Liver (tissue), 9 donors: ENCODE measurements around the gene RASA3. TPM values are rescaled to one million over a fixed set of nuclear protein-coding genes. Genes with fewer than 3 reads are reported as not detected.

Experiments used
- DNase-seq: peaks from one replicate; pipeline ENCODE4 v3.0.0-alpha.2; 2017; ENCODE audit warnings: low spot score
- H3K27ac ChIP-seq, 2 donors: one replicate each; pipeline ENCODE4 v1.7.0; 2013; ENCODE audit warnings: inconsistent platforms in 2 of 2, low read length in 2 of 2, control low read depth in 1 of 2, low read depth in 1 of 2, mild to moderate bottlenecking in 1 of 2
- H3K27me3 ChIP-seq, 4 donors: one replicate each; pipeline versions ENCODE4 v1.6.1 to v1.7.0; 2013; ENCODE audit warnings: low read length in 3 of 4, inconsistent platforms in 1 of 4, mild to moderate bottlenecking in 1 of 4, moderate library complexity in 1 of 4; ENCODE audit not compliant: control insufficient read depth in 4 of 4, insufficient read depth in 4 of 4
- H3K36me3 ChIP-seq, 4 donors: one replicate each; pipeline versions ENCODE4 v1.6.1 to v1.7.0; 2013; ENCODE audit warnings: low read length in 3 of 4, mild to moderate bottlenecking in 3 of 4, low read depth in 1 of 4, moderate library complexity in 1 of 4; ENCODE audit not compliant: control insufficient read depth in 4 of 4, insufficient read depth in 3 of 4
- H3K4me1 ChIP-seq, 4 donors: one replicate each; pipeline versions ENCODE4 v1.6.1 to v1.7.0; 2013; ENCODE audit warnings: low read length in 3 of 4, mild to moderate bottlenecking in 3 of 4, moderate library complexity in 1 of 4; ENCODE audit not compliant: control insufficient read depth in 4 of 4, insufficient read depth in 4 of 4
- H3K4me3 ChIP-seq, 3 donors: one replicate each; pipeline versions ENCODE4 v1.6.1 to v1.7.0; 2013; ENCODE audit warnings: low read length in 3 of 3, control low read depth in 1 of 3, low read depth in 1 of 3, mild to moderate bottlenecking in 1 of 3
- H3K9ac ChIP-seq, 2 donors: one replicate each; pipeline ENCODE4 v1.7.0; 2013; ENCODE audit warnings: low read length in 2 of 2, mild to moderate bottlenecking in 2 of 2, moderate library complexity in 2 of 2, control low read depth in 1 of 2, low read depth in 1 of 2
- H3K9me3 ChIP-seq, 4 donors: one replicate each; pipeline versions ENCODE4 v1.6.1 to v1.7.0; 2013; ENCODE audit warnings: low read length in 3 of 4; ENCODE audit not compliant: control insufficient read depth in 4 of 4
- EGR1 ChIP-seq, 2 donors: IDR thresholded peaks; 2 replicates each; pipeline ENCODE4 v1.6.1; 2016 to 2018; ENCODE audit warnings: antibody characterized with exemption in 2 of 2, low read depth in 2 of 2
- FOXA1 ChIP-seq: IDR thresholded peaks from 2 replicates; pipeline ENCODE4 v1.6.1; 2016; ENCODE audit warnings: antibody characterized with exemption
- GABPA ChIP-seq, 2 donors: IDR thresholded peaks in 1 of 2; conservative IDR thresholded peaks in 1 of 2; 2 replicates each; pipeline ENCODE4 v1.6.1; 2016; ENCODE audit warnings: antibody characterized with exemption in 2 of 2, mild to moderate bottlenecking in 1 of 2, moderate library complexity in 1 of 2
- HNF4A ChIP-seq, 2 donors: conservative IDR thresholded peaks; 2 replicates each; pipeline ENCODE4 v1.6.1; 2016; ENCODE audit warnings: antibody characterized with exemption in 2 of 2, mild to moderate bottlenecking in 2 of 2
- HNF4G ChIP-seq: IDR thresholded peaks from 2 replicates; pipeline ENCODE4 v1.6.1; 2016; ENCODE audit warnings: antibody characterized with exemption
- JUND ChIP-seq, 2 donors: IDR thresholded peaks; 2 replicates each; pipeline ENCODE4 v1.6.1; 2016; ENCODE audit warnings: antibody characterized with exemption in 2 of 2
- NR2F2 ChIP-seq: IDR thresholded peaks from 2 replicates; pipeline ENCODE4 v1.6.1; 2016; ENCODE audit warnings: antibody characterized with exemption
- RAD21 ChIP-seq, 2 donors: IDR thresholded peaks; 2 replicates each; pipeline ENCODE4 v1.6.1; 2016; ENCODE audit warnings: antibody characterized with exemption in 2 of 2, mild to moderate bottlenecking in 2 of 2
- RXRA ChIP-seq, 2 donors: IDR thresholded peaks; 2 replicates each; pipeline ENCODE4 v1.6.1; 2017 to 2018; ENCODE audit warnings: antibody characterized with exemption in 2 of 2, mild to moderate bottlenecking in 1 of 2
- SP1 ChIP-seq: IDR thresholded peaks from 2 replicates; pipeline ENCODE4 v1.6.1; 2018; ENCODE audit warnings: antibody characterized with exemption, mild to moderate bottlenecking
- TAF1 ChIP-seq: conservative IDR thresholded peaks from 2 replicates; pipeline ENCODE4 v1.6.1; 2016; ENCODE audit warnings: antibody characterized with exemption, mild to moderate bottlenecking
- WGBS: extraction: QIAGEN DNeasy Blood & Tissue Kit; methylation state at CpG from one replicate; pipeline ENCODE4 v1.1.7; 2013; 5-methylcytosine and 5-hydroxymethylcytosine counted together
- polyA plus RNA-seq, 2 donors: library from polyadenylated mRNA; stranded (reverse) in 1 of 2; unstranded in 1 of 2; fragments of 200-250 nt in 1 of 2; fragments of >200 nt in 1 of 2; fragmentation: Nextera tagmentation in 1 of 2; extraction: Ambion mirVana in 1 of 2; gene quantifications; one replicate each; pipeline versions ENCODE4 v1.2.1 to v1.2.3, GENCODE V29; 2013 to 2015
- total RNA-seq, 2 donors: library from RNA; depleted of rRNA; stranded (reverse); fragments of >200 nt; gene quantifications; one replicate each; pipeline ENCODE4 v1.2.3, GENCODE V29; 2014
- TF ChIP-seq, protein P1 (sequence below): IDR thresholded peaks from 2 replicates; pipeline ENCODE4 v1.6.1; 2016; ENCODE audit warnings: antibody characterized with exemption
- TF ChIP-seq, protein P2 (sequence below): IDR thresholded peaks from 2 replicates; pipeline ENCODE4 v1.6.1; 2016; ENCODE audit warnings: antibody characterized with exemption
- TF ChIP-seq, protein P3 (sequence below): IDR thresholded peaks from 2 replicates; pipeline ENCODE4 v1.6.1; 2016; ENCODE audit warnings: antibody characterized with exemption, mild to moderate bottlenecking
- TF ChIP-seq, protein P4 (sequence below): fragments of 150-350 bp; IDR thresholded peaks from 2 replicates; pipeline ENCODE4 v1.5.1; 2017; ENCODE audit warnings: improper control_type of control experiment, low read depth, low read length; ENCODE audit not compliant: missing input control
- donor health status: healthy.
- donor health status: healthy.
- donor health status: healthy.
- donor health status: healthy.
- donor health status: healthy.

Gene RASA3
- total and polyA plus RNA-seq, 4 donors, result 0.64 to 5.9 (median 3.8) TPM

DNA sequence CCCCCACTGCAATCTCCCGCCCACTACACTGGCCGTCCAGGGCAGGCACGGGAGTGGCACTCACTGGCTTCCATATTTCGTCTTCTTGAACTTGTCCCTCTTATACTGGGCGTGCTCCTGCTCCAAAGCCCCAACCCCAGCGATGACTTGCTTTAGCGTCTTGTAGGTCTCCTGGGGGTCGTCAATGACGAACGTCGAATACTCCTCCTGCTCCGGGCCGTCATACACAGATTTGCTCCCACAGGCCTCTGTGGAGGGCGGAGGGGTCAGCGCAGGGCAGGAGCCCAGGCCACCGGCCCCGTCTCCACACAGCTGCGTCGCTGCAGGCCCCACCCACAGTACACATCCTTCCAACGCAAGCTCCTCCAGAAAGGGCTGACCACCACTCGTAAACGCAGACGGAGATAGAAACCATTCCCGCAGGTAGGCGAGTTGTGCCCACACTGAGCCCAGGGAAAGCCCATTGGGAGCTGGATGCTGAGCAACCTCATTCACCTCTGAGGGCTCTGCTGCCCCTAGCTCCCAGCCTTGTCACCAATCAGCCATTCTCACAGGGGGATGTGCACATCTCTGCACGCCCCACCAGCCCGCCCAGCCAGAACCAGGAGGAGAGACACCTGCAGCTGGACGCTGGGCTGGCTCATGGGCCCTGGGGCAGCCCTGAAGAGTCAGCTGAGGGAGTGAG is 150.7 kb downstream of the RASA3 start:
- no peak overlapping the region for H3K27ac ChIP-seq
- no peaks in the 10 kb centered on the region for H3K4me1 ChIP-seq
- WGBS, result 92% methylated on average over 28 of the region's 28 CpGs
- peaks cover 0 to 5% (median 0%) of the 10 kb centered on the region in 4 donors for H3K36me3 ChIP-seq
- H3K9me3 ChIP-seq, result no peaks in the 10 kb centered on the region
- H3K4me3 ChIP-seq, result no peak overlapping the region
- H3K9ac ChIP-seq, result no peak overlapping the region
- no peaks in the 10 kb centered on the region for H3K27me3 ChIP-seq
- TF ChIP-seq SP1 (no peak), HNF4G (no peak), NR2F2 (no peak), HNF4A (conservative IDR thresholded peaks at IDR 0.05) (no peak)
- DNase-seq, result no peak

DNA sequence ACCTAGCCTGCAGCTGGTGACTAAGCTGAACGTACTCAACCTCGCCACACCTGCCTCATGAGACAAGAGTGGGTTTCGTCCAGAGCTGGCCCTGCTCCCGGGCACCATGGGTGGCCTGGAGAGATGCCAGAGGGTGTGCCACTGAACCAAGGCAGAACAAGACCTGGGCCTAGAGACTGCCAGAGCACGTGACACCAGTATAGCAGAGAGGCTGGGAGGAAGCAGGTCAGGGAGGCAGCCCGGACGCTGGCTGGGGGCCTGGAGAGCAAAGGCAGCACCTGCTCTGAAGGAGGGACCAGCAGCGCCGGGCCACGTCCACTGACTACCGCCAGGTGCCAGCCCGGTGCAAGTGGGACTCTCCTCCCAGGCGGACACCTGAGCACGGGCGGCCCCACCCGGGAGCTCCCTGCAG is 151.2 kb downstream of the RASA3 start:
- Histone ChIP-seq H3K27me3 (no peaks in the 10 kb centered on the region), H3K9me3 (no peaks in the 10 kb centered on the region), H3K27ac (no peak overlapping the region), H3K4me1 (no peaks in the 10 kb centered on the region), H3K36me3 (peaks cover 0 to 5% (median 0%) of the 10 kb centered on the region in 4 donors), H3K4me3 (no peak overlapping the region), H3K9ac (no peak overlapping the region)
- 81% methylated on average over 16 of the region's 16 CpGs for WGBS
- DNase-seq, result no peak
- no peak for TF ChIP-seq GABPA (IDR thresholded peaks at IDR 0.05 in 1 of 2, conservative IDR thresholded peaks at IDR 0.05 in 1 of 2)
- TF ChIP-seq HNF4A (conservative IDR thresholded peaks at IDR 0.05), result no peak
- no peak for TF ChIP-seq NR2F2
- TF ChIP-seq, protein P1, sequence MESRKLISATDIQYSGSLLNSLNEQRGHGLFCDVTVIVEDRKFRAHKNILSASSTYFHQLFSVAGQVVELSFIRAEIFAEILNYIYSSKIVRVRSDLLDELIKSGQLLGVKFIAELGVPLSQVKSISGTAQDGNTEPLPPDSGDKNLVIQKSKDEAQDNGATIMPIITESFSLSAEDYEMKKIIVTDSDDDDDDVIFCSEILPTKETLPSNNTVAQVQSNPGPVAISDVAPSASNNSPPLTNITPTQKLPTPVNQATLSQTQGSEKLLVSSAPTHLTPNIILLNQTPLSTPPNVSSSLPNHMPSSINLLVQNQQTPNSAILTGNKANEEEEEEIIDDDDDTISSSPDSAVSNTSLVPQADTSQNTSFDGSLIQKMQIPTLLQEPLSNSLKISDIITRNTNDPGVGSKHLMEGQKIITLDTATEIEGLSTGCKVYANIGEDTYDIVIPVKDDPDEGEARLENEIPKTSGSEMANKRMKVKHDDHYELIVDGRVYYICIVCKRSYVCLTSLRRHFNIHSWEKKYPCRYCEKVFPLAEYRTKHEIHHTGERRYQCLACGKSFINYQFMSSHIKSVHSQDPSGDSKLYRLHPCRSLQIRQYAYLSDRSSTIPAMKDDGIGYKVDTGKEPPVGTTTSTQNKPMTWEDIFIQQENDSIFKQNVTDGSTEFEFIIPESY, result no peak
- TF ChIP-seq FOXA1, result no peak
- no peak for TF ChIP-seq TAF1
- TF ChIP-seq RXRA (IDR thresholded peaks at IDR 0.05), result no peak
- no peak for TF ChIP-seq RAD21 (IDR thresholded peaks at IDR 0.05)
- TF ChIP-seq, protein P2, sequence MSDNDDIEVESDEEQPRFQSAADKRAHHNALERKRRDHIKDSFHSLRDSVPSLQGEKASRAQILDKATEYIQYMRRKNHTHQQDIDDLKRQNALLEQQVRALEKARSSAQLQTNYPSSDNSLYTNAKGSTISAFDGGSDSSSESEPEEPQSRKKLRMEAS, result no peak
- TF ChIP-seq, protein P3, sequence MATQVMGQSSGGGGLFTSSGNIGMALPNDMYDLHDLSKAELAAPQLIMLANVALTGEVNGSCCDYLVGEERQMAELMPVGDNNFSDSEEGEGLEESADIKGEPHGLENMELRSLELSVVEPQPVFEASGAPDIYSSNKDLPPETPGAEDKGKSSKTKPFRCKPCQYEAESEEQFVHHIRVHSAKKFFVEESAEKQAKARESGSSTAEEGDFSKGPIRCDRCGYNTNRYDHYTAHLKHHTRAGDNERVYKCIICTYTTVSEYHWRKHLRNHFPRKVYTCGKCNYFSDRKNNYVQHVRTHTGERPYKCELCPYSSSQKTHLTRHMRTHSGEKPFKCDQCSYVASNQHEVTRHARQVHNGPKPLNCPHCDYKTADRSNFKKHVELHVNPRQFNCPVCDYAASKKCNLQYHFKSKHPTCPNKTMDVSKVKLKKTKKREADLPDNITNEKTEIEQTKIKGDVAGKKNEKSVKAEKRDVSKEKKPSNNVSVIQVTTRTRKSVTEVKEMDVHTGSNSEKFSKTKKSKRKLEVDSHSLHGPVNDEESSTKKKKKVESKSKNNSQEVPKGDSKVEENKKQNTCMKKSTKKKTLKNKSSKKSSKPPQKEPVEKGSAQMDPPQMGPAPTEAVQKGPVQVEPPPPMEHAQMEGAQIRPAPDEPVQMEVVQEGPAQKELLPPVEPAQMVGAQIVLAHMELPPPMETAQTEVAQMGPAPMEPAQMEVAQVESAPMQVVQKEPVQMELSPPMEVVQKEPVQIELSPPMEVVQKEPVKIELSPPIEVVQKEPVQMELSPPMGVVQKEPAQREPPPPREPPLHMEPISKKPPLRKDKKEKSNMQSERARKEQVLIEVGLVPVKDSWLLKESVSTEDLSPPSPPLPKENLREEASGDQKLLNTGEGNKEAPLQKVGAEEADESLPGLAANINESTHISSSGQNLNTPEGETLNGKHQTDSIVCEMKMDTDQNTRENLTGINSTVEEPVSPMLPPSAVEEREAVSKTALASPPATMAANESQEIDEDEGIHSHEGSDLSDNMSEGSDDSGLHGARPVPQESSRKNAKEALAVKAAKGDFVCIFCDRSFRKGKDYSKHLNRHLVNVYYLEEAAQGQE, result no peak
- TF ChIP-seq, protein P4, sequence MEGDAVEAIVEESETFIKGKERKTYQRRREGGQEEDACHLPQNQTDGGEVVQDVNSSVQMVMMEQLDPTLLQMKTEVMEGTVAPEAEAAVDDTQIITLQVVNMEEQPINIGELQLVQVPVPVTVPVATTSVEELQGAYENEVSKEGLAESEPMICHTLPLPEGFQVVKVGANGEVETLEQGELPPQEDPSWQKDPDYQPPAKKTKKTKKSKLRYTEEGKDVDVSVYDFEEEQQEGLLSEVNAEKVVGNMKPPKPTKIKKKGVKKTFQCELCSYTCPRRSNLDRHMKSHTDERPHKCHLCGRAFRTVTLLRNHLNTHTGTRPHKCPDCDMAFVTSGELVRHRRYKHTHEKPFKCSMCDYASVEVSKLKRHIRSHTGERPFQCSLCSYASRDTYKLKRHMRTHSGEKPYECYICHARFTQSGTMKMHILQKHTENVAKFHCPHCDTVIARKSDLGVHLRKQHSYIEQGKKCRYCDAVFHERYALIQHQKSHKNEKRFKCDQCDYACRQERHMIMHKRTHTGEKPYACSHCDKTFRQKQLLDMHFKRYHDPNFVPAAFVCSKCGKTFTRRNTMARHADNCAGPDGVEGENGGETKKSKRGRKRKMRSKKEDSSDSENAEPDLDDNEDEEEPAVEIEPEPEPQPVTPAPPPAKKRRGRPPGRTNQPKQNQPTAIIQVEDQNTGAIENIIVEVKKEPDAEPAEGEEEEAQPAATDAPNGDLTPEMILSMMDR, result no peak
- no peak for TF ChIP-seq JUND (IDR thresholded peaks at IDR 0.05)
- TF ChIP-seq EGR1 (IDR thresholded peaks at IDR 0.05; ENCODE audit: low read depth in 2 of 2), result no peak
